Panc1 (cell line): ENCODE results near the gene B4GAT1. TPM values are rescaled to one million over a fixed set of nuclear protein-coding genes. Genes with fewer than 3 reads are reported as not detected.

Experiments
- ATAC-seq: fragments of 200-7000 bp; cut with Tn5 transposase; 2 replicates; pipeline ENCODE4 v1.9.1; 2020; ENCODE audit warnings: mild to moderate bottlenecking, moderate library complexity
- BruUV-seq: library from RNA; stranded (reverse); fragments of 400-500 nt; replicated peaks from 2 replicates; lab custom pipeline; 2021; lab: Mats Ljungman, UMichigan
- CTCF ChIA-PET: fragments of 300-600 bp; sonication (Branson Sonifier 250); formaldehyde crosslinking; loops from one replicate; lab custom pipeline; 2022; ENCODE audit warnings: antibody characterized with exemption; lab: Charles Lee
- POLR2A ChIA-PET: fragments of 300-600 bp; sonication (Branson Sonifier 250); formaldehyde crosslinking; loops from one replicate; lab custom pipeline; 2022; ENCODE audit warnings: antibody characterized with exemption; lab: Charles Lee
- DNase-seq: peaks from one replicate; pipeline ENCODE4 v3.0.0-alpha.2; 2010; ENCODE audit warnings: low read depth, low spot score
- H3K27ac ChIP-seq: 2 replicates; pipeline ENCODE4 v1.5.1; 2011; ENCODE audit warnings: mild to moderate bottlenecking, low read length, inconsistent platforms
- H3K27me3 ChIP-seq: fragments of 200-500 bp; sonication (Bioruptor generic); 2 replicates; pipeline ENCODE4 v1.6.0; 2014; ENCODE audit warnings: low read length, inconsistent platforms; ENCODE audit not compliant: control insufficient read depth, insufficient read depth
- H3K36me3 ChIP-seq: fragments of 200-500 bp; sonication (Bioruptor generic); 2 replicates; pipeline ENCODE4 v1.5.1; 2014; ENCODE audit warnings: inconsistent platforms, mild to moderate bottlenecking, low read length, moderate library complexity; ENCODE audit not compliant: control insufficient read depth, insufficient read depth
- H3K4me1 ChIP-seq: 2 replicates; pipeline ENCODE4 v1.5.1; 2011; ENCODE audit warnings: inconsistent platforms, mild to moderate bottlenecking, low read length, moderate library complexity; ENCODE audit not compliant: control insufficient read depth, insufficient read depth
- H3K4me3 ChIP-seq, 2 experiments: 2 replicates each; pipeline ENCODE4 v1.5.1; 2011 to 2012; ENCODE audit warnings: low read depth in 2 of 2, low read length in 2 of 2, mild to moderate bottlenecking in 2 of 2, inconsistent platforms in 1 of 2, moderate library complexity in 1 of 2
- H3K9me3 ChIP-seq: fragments of 200-500 bp; sonication (Bioruptor generic); 2 replicates; pipeline ENCODE4 v1.5.1; 2014; ENCODE audit warnings: low read depth, mild to moderate bottlenecking, inconsistent platforms, low read length, moderate library complexity; ENCODE audit not compliant: control insufficient read depth, insufficient read depth
- CTCF ChIP-seq: fragments of 450-650 bp; IDR thresholded peaks from 2 replicates; pipeline ENCODE4 v1.5.1; 2017; ENCODE audit warnings: mild to moderate bottlenecking
- POLR2AphosphoS5 ChIP-seq: IDR thresholded peaks from 2 replicates; pipeline ENCODE4 v1.6.1; 2012; ENCODE audit warnings: mild to moderate bottlenecking, low read depth, low read length, moderate library complexity
- REST ChIP-seq, 2 experiments: IDR thresholded peaks; 2 replicates each; pipeline ENCODE4 v1.6.1; 2011 to 2012; ENCODE audit warnings: low read depth in 2 of 2, control low read depth in 1 of 2, low read length in 1 of 2, mild to moderate bottlenecking in 1 of 2, moderate library complexity in 1 of 2; ENCODE audit not compliant: insufficient read depth in 1 of 2
- SIN3A ChIP-seq: IDR thresholded peaks from 2 replicates; pipeline ENCODE4 v1.6.1; 2012; ENCODE audit warnings: low read depth, mild to moderate bottlenecking, low read length, moderate library complexity, borderline replicate concordance; ENCODE audit not compliant: insufficient read depth
- TCF7L2 ChIP-seq: IDR thresholded peaks from 2 replicates; pipeline ENCODE4 v1.6.1; 2011; ENCODE audit warnings: mild to moderate bottlenecking, low read depth, low read length, inconsistent platforms
- in situ Hi-C: cut with HindIII; loops from 2 replicates; pipeline ENCODE4 v1.10.0; 2016; ENCODE audit warnings: low sequenced_read_pairs, low pct_unique_long_range_greater_than_20kb
- intact Hi-C: fragments of 100-400 bp; cut with micrococcal nuclease; formaldehyde crosslinking; loops from one replicate; pipeline ENCODE4 v1.10.0; 2022; ENCODE audit not compliant: unreplicated experiment
- total RNA-seq: library from RNA; stranded (reverse); gene quantifications from one replicate; pipeline ENCODE4 v1.2.1, GENCODE V29; 2021; ENCODE audit not compliant: unreplicated experiment

B4GAT1 gene
- total RNA-seq, 1 experiment from 2014 or later = 29.3 TPM

GRCh38 chr11:66302656-66303055 is 44.8 kb downstream of the B4GAT1 start:
- Histone ChIP-seq H3K27ac (no peak overlapping the region), H3K9me3 (no peaks in the 10 kb centered on the region), H3K4me3 (no peak overlapping the region), H3K27me3 (no peaks in the 10 kb centered on the region), H3K4me1 (no peaks in the 10 kb centered on the region), H3K36me3 (no peaks in the 10 kb centered on the region)
- no peak for DNase-seq
- intact Hi-C loops (no loop called here), in situ Hi-C loops (no loop called here)
- ChIA-PET CTCF (interaction anchor here (0.6 kb wide), 1 partner anchor 727 kb away, joined by 5 read pairs; the partner anchor contains the start of gene EHBP1L1), POLR2A (no interaction called here)
- no TSS peak for BruUV-seq
- no peak for TF ChIP-seq CTCF
- no peak for TF ChIP-seq POLR2AphosphoS5
- TF ChIP-seq TCF7L2 = no peak
- no peak for TF ChIP-seq SIN3A
- TF ChIP-seq REST (IDR thresholded peaks at IDR 0.05; ENCODE audit: insufficient read depth in 1 of 2, low read depth in 2 of 2, low read length in 1 of 2) = no peak
- ATAC-seq = no peak

GRCh38 chr11:66299186-66299585 is 48.2 kb downstream of the B4GAT1 start:
- ChIA-PET CTCF (interaction anchor here (1.0 kb wide), 1 partner anchor 87 kb away, joined by 6 read pairs; no protein-coding TSS in a partner anchor), POLR2A (no interaction called here)
- no peaks in the 10 kb centered on the region for H3K9me3 ChIP-seq

More at GRCh38 chr11:66299186-66299585, 48.2 kb downstream of the B4GAT1 start:
- in situ Hi-C loops = no loop called here
- intact Hi-C loops = no loop called here
- Histone ChIP-seq H3K27ac (no peak overlapping the region), H3K36me3 (no peaks in the 10 kb centered on the region), H3K4me1 (no peaks in the 10 kb centered on the region), H3K27me3 (no peaks in the 10 kb centered on the region), H3K4me3 (no peak overlapping the region)
- no TSS peak for BruUV-seq
- DNase-seq (no peak), ATAC-seq (no peak)
- TF ChIP-seq TCF7L2 = no peak
- TF ChIP-seq REST (IDR thresholded peaks at IDR 0.05; ENCODE audit: insufficient read depth in 1 of 2, low read depth in 2 of 2, low read length in 1 of 2) = no peak
- TF ChIP-seq SIN3A = no peak
- no peak for TF ChIP-seq POLR2AphosphoS5
- TF ChIP-seq CTCF = no peak
